VCaP (cell line): ENCODE results near the gene APOF.

Experiments used
- H3K27ac ChIP-seq: fragments of 450-650 bp; 2 replicates; pipeline ENCODE4 v1.5.1; 2017
- TF ChIP-seq, protein P1 (sequence below): fragments of 450-650 bp; conservative IDR thresholded peaks from 2 replicates; pipeline ENCODE4 v1.5.1; 2017; ENCODE audit warnings: mild to moderate bottlenecking, moderate library complexity

Gene APOF

DNA sequence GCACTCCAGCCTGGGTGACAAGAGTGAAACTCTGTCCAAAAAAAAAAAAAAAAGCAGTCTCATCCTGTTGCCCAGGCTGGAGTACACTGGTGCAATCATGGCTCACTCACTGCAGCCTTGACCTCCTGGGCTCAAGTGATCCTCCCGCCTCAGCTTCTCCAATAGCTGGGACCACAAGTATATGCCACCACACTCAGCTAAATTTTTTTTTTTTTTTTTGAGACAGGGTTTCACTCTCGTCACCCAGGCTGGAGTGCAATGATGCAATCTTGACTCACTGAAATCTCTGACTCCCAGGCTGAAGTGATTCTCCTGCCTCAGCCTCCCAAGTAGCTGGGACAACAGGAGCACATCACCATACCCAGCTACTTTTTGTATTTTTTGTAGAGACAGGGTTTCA, 41.6 kb downstream of the APOF start:
- TF ChIP-seq, protein P1, sequence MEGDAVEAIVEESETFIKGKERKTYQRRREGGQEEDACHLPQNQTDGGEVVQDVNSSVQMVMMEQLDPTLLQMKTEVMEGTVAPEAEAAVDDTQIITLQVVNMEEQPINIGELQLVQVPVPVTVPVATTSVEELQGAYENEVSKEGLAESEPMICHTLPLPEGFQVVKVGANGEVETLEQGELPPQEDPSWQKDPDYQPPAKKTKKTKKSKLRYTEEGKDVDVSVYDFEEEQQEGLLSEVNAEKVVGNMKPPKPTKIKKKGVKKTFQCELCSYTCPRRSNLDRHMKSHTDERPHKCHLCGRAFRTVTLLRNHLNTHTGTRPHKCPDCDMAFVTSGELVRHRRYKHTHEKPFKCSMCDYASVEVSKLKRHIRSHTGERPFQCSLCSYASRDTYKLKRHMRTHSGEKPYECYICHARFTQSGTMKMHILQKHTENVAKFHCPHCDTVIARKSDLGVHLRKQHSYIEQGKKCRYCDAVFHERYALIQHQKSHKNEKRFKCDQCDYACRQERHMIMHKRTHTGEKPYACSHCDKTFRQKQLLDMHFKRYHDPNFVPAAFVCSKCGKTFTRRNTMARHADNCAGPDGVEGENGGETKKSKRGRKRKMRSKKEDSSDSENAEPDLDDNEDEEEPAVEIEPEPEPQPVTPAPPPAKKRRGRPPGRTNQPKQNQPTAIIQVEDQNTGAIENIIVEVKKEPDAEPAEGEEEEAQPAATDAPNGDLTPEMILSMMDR: no peak

DNA sequence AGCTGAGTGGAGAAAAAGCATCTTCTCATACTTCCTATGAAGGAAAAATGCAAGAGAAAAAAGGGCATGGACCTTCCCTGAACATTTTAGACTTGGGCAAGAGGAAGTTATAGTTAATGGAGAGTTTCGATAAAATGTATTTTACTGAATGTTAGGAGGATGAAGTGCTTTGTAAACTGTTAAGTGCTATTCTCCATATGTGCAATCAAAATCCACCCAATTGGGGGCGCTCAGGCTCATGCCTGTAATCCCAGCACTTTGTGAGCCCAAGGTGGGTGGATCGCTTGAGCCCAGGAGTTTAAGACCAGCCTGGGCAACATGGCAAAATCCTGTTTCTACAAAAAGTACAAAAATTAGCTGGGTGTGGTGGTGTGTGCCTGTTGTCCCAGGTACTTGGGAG, 45.0 kb downstream of the APOF start:
- no peak overlapping the region for H3K27ac ChIP-seq
- TF ChIP-seq, protein P1: 0 out of 2 replicates have a peak, but pooled peaks have one; percentile 13

More for the DNA sequence above, 41.6 kb downstream of the APOF start:
- no peak overlapping the region for H3K27ac ChIP-seq

DNA sequence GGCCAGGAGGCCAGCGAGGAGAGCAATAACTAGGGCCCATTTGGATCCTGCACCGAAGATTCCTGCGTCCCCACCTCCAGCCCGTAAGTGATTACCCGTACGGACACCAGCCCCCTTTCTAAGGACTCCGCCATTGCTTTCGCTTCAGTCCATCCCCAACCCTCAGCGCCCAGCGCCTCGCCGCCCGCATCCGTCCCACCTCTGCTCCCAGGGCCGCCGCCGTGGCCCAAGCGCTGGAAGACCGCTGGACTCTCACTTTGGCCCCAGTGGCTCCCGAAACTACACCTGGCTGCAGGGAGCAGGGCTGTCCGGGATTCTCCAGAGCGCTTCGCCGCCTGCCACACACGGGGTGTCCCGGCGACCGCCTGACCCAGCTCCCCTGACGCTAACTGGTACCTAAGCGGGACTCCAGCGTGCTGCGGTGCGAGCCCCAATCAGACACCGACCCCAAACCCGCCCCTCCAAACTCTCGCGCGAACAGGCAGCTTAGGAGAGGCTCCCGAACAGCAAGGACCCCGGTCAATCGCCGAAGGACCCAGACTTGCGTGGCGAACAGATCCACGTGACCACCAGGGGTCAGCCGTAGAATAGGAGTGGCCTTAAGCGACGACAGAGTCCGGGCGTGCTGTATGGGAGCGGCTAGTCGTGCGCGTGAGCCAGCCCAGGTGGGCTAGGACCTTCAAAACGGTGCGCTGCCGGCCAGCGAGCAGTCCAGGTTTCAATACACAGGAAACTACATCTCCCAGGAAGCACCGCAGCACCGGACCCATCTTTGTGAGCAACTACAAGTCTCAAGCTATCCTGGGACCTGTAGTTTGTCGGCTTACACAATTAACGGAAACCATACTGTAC, 46.8 kb downstream of the APOF start, which contains the start of gene CNPY2:
Gene CNPY2, minus strand, starts transcription at position 367 of the 852 bp plus-strand sequence. CDS start 771 bp downstream, outside the sequence.
- H3K27ac ChIP-seq: peak within 1 kb of the TSS; percentile 99
- TF ChIP-seq, protein P1: peak; percentile 40

DNA sequence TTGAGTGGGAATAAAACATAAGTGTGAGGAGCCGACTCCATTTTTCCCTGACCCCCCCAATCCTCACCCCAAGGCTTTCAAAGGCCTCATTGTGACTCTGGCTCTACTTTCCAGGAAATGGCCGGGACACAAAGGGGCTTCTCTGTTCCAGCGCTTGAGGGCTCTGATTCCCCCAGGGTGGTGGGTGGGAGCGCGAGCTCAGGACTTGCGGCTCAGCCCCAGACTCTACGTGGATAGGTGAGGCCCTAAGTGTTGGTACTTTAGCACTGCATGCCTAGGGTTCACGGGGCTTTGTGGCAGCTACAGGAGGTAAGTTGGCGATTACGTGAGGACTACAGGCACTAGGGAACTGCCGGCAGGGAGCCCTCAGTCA, 47.4 kb downstream of the APOF start:
- TF ChIP-seq, protein P1: no peak
- H3K27ac ChIP-seq: peak overlapping the region; percentile 99

DNA sequence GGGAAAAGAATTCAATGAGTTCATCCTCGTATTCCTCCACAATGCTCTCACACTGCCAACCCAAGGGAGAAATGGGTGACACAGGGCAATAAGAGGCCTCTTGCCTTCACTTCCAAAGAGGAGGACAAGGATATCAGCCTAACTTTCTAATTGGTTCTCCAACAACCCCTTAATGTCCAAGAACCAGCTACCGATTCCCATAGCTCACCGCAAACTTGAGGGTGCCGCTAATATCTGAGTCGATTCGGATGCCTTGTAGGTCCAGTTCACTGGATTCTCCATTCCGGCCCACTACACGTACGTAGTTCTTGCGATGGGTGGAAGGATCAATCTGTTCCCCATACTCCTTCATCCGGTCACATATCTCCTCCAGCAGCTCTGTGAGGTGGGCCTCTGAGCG, 51.7 kb downstream of the APOF start:
- no peak overlapping the region for H3K27ac ChIP-seq
- TF ChIP-seq, protein P1: no peak
